Activated T-cell treated with anti-CD3 and anti-CD28 coated beads for 1 hour (primary cell): Measurements from ENCODE around the gene POP5.
"Not testable (repeated sequence)": the region's sequence is repeated elsewhere in the genome, so short reads cannot be mapped to it uniquely, and the experiment has no call there.

Experiments
- DNase-seq: peaks from one replicate; pipeline ENCODE4 v3.0.0-alpha.2; 2020; ENCODE audit warnings: low read depth

POP5 gene

DNA sequence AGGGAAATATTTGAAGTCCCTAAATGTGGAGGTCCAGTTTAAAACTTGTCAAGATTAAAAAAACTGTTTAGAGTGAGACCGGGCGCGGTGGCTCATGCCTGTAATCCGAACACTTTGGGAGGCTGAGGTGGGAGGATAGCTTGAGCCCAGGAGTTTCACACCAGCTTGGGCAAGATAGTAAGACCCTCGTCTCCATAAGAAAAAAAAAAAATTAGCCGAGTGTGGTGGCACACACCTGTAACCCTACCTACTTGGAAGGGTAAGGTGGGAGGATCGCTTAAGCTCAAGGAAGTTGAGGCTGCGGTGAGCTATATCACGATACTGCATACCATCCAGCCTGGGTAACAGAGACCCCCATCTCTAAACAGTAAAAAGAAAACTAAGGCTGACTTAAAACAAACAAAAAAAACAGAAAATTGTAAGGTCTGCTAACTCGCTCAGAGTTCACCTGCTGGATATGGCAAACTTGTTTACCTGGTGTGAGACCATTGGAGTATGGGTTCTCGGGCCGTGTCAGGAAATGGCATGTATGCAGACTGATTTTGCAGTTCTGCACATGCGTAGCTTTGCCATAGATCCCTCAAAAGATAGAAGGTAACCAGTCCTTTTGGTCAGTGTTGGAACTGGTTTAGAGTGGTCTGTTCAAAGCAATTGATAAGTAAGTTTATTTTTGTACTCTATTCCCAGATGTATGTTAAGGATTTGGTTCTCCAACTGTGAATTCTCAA lies 45.0 kb downstream of the POP5 start:
- DNase-seq = peak; percentile 8

DNA sequence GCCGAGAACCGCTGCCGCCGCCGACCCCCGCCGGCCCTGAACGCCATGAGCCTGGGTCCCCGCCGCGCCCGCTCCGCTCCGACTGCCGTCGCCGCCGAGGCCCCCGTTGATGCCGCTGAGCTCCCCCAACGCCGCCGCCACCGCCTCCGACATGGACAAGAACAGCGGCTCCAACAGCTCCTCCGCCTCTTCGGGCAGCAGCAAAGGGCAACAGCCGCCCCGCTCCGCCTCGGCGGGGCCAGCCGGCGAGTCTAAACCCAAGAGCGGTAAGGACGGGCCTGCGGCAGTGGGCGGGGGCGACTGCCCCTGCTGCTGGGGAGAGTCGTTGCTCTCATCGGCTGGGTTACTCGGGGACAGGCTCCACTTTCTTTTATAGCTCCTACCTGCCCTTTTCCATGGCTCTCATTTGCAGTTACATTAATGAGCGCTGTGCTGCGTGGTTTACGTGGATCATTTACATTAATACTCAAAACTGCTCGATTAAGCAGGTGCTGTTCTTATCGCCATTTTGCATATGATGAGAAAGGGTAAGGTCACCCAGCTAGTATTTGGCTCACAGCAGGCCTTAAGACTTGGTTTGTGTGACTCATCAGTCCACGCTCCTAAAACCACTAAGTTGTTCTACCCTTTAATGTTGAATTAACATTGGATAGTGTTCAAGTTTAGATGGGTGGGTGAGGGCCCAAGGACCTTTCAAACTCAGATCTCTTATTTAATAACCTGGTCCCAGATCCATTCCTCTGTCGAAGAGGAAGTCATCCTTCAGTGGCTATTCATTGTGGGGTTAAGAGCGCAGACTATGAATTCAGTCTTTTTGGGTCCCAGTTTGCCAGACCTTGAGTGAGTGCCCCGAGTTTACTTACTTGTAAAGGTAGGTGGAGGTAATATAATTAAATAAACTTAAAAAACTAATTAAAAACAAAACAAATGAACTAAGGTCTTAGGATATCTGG lies 46.2 kb downstream of the POP5 start:
- DNase-seq = peak; percentile 27

DNA sequence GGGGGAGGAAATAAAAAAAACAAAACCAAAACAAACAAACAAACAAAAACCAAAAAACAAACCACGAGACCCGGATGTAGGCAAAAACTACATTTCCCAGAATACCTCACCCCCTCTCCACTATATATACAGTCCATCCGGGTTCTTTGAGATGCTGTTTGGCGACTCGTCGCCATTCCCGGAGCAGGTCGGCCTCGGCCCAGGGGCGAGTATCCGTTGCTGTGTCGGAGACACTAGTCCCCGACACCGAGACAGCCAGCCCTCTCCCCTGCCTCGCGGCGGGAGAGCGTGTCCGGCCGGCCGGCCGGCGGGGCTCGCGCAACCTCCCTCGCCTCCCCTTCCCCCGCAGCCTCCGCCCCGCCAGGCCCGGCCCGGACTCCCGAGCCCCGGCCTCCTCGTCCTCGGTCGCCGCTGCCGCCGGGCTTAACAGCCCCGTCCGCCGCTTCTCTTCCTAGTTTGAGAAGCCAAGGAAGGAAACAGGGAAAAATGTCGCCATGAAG lies 46.9 kb downstream of the POP5 start, which contains the start of gene RNF10:
Gene RNF10 (plus strand): TSS at position 154 of the 500 bp plus-strand sequence. CDS start 456 bp downstream, outside the sequence.
- DNase-seq = peak; percentile 59

DNA sequence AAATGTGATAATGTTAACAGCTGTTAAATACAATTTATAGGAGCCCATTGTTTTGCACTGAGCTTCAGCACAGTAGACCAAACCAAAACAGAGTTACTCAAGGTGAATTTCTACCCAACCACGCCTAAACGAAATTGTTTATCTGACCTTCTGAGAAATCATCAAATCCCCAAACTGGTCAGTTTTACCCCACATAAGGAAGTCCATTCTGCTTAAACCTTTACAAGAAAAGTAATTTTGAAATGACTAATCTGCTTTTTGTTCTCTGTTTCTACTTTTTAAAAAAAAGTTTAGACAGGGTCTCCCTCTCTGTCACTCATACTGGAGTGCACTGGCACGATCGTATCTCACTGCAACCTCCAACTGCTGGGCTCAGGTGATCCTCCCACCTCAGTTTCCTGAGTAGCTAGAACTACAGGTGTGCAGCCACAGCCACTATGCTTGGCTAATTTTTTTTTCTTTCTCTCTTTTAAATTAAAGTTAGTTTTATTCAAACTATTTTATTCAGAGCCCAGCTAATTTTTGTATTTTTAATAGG lies 48.4 kb downstream of the POP5 start:
- no peak for DNase-seq

DNA sequence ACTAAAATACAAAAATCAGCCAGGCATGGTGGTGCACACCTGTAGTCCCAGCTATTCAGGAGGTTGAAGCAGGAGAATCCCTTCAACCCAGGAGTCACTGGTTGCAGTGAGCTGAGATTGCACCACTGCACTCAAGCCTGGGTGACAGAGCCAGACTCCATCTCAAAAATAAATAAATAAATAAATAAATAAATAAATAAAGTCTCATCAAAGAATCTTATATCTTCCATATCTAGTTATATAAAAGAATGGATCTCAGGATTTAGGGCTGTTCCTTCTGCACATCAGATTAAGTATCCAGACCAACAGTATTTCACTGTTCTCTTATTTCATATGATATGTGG lies 50.8 kb downstream of the POP5 start:
- not testable (repeated sequence) for DNase-seq

DNA sequence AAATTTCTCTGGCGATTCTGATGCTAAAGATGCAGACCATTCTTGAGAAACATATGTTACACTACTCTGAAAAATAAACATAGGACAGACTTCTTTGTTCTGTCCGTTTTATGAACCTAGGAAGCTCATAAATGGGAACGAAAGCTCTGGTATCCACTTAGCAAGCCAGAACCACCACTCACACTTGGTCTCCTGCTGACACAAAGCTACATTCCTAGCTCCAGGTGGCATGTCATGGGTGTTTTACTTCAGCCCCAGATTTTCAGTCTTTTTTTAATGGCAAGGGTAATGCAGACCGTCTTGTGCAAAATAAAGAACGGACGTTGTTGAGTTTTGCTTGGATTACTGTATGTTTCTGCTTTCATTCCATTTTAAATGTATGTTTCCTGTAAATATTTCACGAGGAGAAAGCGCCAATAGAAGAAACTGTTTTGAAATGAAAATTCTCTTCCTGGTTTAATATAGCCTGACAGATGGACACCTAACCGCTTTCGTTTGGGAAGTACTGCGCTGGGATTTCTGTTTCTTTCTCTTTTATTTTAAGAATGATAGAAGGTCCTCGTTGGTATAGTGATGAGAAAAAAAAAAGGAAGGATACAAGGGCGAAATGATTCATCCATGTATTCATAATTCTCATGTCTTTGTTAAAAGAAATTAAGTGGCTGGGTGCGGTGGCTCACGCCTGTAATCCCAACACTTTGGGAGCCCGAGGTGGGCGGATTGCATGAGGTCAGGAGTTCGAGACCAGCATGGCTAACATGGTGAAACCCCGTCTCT lies 51.4 kb downstream of the POP5 start:
- DNase-seq = no peak

DNA sequence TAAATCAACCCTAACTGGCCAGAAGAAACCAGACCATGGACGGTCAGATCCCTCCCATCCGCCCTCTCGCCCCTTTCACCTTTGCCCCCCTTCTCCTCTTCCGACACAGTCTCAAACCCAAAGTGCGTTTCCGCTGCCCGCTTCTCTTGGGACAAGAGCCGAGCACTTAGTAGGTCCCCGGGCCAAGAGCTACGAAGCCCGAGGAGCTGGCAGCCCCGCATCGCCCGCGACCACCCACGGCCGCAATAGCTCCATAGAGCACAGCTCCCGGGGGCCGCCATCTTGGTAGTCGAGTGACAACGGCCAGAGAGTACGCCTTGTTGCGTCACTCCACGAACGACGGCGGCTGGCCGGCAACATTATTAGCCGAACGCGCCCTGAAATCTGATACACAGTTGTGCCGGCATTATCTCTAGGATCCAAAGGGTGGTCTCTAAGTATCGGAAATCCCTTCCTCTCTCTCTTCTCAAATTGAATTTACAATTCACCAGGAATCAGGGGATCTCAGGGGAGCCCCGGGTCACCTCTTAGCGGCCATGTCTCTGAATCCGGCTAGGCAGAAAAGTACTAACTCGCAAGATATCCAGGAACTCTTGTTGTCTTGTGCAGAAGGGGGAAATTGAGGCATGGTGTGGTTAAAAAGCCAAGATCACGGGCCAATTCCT lies 52.2 kb downstream of the POP5 start, which contains the start of gene COQ5:
Gene COQ5 (minus strand): TSS at position 298 of the 665 bp plus-strand sequence. CDS start 17 bp downstream, at position 281.
- peak; percentile 80 for DNase-seq
